Amygdala (tissue), 56 donors: ENCODE results near the gene TCF3.
A peak's percentile ranks its signal among the peaks of the same experiment; 100 is the strongest.
"Not testable (repeated sequence)": the region's sequence is repeated elsewhere in the genome, so short reads cannot be mapped to it uniquely, and the experiment has no call there.

Source experiments
- DNase-seq, 56 donors: peaks; one replicate each; lab custom pipeline; 2025; lab: John Stamatoyannopoulos, UW

The TCF3 gene

DNA sequence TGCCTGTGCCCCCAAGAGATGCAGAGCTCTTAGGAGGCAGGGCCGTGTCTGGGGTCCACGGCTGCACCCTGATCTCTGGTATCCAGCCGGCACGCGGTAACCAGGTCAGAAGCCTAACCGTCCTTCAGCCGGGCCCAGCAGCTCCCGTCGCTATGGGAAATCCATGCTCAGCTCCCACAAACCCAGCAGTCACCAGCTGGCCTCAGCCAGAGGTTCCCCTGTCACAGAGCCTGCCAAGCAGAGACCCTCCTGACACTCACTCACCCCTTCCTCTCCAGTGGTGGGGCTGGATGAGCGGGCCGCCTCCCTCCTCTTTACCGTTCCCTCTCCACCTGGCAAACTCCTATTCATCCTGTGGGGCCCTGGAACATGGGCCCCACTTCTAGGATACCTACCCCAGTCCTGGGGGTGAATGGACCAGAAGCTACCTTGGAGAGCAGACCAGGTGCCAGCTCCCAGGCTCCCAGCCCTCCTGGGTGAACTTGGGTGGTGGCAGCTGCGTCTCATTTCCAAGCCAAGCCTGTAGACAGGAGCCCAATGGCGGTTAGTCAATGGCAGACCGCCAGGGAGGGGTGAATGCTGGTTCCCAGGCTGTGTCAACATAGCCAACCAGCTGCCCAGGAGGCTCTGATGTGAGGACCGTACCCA lies 21.4 kb upstream of the TCF3 start:
- DNase-seq: no peak

- DNase-seq: no peak
Observed at GRCh38 chr19:1672769-1673644, 20.6 kb upstream of the TCF3 start.

DNA sequence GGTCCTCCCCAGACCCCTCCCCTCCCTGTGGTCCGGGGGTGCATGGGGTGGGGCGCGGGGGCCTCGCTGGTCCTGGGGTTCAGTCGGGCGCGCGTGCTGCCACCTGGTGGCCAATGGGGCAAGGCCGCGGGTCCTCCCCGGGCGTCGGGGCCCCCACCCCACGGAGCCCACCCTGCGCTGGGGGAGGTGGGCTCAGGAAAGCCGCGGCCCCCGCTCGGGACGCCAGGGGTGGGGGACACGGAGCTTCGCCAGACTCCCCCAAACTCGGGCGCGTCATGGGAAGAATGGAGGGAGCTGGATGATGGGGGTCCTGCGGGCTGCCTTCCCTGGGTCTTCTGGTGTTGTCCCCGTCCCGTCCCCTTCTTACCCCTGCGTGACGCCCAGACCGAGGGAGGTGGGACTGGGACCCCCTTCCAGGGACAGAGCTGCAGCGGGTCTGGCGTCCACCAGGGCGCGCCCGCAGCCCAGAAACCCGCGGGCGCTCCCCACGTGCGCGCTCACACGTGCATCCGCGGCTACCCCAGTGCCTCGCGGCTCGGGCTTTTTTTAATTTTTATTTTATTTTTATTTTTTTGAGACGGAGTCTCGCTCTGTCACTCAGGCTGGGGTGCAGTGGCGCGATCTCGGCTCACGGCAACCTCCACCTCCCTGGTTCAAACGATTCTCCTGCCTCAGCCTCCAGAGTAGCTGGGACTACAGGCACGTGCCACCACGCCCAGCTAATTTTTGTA lies 19.8 kb upstream of the TCF3 start:
- DNase-seq: peak in 14 of 56 donors; percentile 2 to 43 (median 16)

GRCh38 chr19:1671716-1672037 lies 19.3 kb upstream of the TCF3 start:
- DNase-seq: no peak

GRCh38 chr19:1670747-1671146 lies 18.3 kb upstream of the TCF3 start:
- DNase-seq: not testable (repeated sequence)

GRCh38 chr19:1668486-1669270 lies 16.3 kb upstream of the TCF3 start:
- no peak for DNase-seq

- DNase-seq: no peak
Observed at GRCh38 chr19:1668048-1668485, 15.7 kb upstream of the TCF3 start.

GRCh38 chr19:1665565-1666047 lies 13.2 kb upstream of the TCF3 start:
- no peak for DNase-seq

GRCh38 chr19:1663852-1664251 lies 11.4 kb upstream of the TCF3 start:
- no peak for DNase-seq

DNA sequence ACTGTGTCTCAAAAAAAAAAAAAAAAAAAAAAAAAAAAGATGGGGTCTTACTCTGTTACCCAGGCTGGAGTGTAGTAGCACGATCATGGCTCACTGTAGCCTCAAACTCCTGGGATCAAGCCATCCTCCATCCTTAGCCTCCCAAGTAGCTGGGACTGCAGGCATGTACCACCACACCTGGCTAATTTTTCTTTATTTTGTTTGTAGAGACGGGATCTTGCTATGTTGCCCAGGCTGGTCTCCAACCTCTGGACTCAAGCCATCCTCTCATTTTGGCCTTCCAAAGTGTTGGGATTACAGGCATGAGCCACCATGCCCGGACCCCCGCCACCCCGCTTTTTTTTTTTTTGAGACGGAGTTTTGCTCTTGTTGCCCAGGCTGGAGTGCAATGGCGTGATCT lies 10.8 kb upstream of the TCF3 start:
- DNase-seq: not testable (repeated sequence)

DNA sequence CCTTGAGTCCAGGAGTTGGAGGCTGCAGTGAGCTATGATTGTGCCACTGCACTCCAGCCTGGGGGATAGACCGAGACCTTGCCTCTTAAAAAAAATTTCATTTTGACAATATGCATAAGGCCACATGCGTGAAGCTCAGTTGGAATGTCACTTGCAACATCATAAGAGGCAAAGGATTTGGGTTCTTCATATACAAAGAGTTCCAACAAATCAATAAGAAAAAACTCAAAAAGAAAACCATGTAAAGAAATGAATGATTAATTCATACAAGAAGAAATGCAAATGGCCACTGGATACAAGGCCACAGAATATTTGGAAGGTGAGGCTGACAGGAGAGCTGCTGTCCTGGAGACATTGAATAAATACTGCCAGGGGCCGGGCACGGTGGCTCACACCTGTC lies 9.6 kb upstream of the TCF3 start:
- DNase-seq: no peak

- no peak for DNase-seq
Observed at GRCh38 chr19:1659084-1659427, 6.6 kb upstream of the TCF3 start.

DNA sequence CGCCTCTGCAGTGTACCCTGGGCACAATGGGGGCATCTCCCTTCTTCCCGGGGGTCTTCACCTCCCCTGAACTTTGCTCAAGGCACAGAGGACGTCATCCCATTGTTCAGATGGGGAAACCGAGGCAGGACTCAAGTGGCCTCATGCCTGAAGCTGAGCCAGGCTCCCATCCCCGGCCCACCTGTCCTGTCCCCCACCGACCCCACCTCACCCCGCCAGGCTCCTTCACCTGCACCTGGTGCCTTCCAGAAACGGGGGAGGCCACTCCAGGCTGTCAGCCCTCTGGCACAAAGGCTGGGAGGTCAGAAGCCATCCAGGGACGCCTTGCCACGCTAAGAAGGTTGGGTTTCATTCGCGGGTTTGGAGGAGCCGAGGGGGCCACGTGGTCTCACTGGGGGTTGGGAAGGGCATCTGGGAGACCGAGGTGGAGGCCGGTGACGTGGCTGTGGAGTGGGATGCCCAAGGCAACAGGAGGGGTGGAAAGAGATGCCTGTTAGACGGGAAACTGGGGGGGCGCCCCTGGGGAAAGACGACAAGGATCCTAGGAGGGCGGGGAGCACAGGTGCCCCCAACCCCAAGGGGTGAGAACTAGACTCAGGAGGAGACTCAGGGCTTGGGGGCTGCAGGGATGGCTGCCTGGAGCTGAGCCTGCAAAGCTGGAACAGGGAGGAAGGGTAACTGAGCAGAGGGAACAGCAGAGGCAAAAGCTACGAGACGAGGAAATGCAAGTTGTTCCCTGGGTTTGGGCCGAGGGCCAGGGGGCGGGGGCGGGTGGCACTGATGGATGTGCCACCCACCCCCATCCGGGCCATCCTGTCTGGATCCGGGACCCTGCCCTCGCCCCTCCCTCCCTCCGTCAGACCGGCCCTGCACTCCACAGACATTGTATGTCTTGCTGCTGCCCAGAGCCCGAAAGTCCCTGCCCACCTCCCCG lies 6.0 kb upstream of the TCF3 start:
- no peak for DNase-seq

- no peak for DNase-seq
Observed at GRCh38 chr19:1657746-1658145, 5.3 kb upstream of the TCF3 start.

DNA sequence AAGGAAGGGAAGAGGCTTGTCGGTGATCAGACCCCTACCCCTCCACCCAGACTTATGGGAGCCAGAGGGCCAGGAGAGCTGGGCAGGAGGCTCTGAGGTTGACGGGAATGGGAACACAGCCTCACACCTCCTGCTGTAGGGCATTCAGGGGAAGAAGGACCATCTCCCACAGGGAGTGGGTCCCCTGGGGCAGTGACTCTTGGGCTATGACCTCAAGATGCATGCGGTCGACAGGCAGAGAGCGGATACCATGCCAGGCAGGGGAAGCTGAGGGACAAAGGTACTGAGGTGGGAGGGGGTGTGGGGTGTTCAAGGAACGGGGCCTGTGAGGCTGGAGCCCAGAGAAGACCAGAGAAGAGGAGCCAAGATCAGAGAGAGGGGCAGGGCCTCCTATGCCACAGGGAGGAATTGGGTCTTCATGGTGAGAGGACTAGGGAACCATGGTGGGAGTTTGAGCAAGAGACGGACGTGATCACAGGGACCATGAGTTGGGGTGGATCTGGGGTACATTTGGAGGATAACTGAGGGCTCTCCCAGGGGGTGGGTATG lies 4.6 kb upstream of the TCF3 start:
- DNase-seq: no peak

DNA sequence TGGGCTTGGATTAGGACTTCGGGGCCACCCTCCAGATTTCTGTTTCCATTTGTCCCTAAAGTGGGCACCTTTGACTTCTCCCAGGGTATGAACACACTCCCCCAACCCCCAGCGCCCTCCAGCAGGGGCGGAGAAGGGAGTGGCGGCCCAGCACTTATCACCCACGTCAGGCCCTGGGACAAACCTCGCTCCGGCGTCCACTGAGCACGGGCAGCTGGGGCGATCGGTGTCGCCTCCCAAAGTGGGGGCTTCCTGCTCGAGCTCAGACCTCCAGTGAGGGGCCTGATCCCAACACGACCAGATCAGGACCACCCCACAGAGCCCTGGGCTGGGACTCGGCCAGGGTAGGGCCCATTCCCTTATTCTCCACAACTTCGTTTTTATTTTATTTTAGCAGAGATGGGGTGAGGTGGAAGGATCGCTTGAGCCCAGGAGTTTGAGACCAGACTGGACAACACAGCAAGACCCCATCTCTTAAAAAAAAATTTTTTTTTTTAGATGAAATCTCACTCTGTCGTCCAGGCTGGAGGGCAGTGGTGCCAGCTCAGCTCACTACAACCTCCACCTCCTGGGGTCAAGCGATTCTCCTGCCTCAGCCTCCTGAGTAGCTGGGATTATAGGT lies 3.7 kb upstream of the TCF3 start:
- no peak for DNase-seq

- DNase-seq: no peak
Observed at GRCh38 chr19:1655131-1655981, 2.9 kb upstream of the TCF3 start.
